ENCODE data around the gene TMEM209.
"Not testable (repeated sequence)": the region's sequence is repeated elsewhere in the genome, so short reads cannot be mapped to it uniquely, and the experiment has no call there.

TMEM209 gene
- 31.0 to 36.6 reads per million in 2 donors for total RNA-seq

GRCh38 chr7:130205084-130205947, at the start of gene TMEM209:
TSS of gene TMEM209 (minus strand) at chr7:130205406. CDS start at chr7:130205375, 31 bp downstream.
- peak; percentile 73 for DNase-seq

- no peak for DNase-seq
Measured at GRCh38 chr7:130254555-130254954, 49.3 kb upstream of the TMEM209 start.

DNA sequence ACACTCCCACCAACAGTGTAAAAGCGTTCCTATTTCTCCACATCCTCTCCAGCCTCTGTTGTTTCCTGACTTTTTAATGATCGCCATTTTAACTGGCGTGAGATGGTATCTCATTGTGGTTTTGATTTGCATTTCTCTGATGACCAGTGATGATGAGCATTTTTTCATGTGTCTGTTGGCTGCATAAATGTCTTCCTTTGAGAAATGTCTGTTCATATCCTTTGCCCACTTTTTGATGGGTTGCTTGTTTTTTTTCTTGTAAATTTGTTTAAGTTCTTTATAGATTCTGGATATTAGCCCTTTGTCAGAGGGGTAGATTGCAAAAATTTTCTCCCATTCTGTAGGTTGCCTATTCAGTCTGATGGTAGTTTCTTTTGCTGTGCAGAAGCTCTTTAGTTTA, 44.4 kb upstream of the TMEM209 start:
- DNase-seq, result not testable (repeated sequence)

GRCh38 chr7:130248842-130249241, 43.6 kb upstream of the TMEM209 start:
- not testable (repeated sequence) for DNase-seq

DNA sequence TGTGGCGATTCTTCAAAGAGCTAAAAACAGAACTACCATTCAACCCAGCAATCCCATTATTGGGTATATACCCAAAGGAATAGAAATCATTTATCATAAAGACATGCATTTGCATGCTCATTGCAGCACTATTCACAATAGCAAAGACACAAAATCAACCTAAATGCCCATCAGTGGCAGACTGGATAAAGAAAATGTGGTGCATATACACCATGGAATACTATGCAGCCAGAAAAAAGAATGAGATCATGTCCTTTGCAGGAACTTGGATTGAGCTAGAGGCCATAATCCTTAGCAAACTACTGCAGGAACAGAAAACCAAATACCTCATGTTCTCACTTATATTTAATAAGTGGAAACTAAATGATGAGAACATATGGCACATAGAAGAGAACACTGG, 41.3 kb upstream of the TMEM209 start:
- not testable (repeated sequence) for DNase-seq

DNA sequence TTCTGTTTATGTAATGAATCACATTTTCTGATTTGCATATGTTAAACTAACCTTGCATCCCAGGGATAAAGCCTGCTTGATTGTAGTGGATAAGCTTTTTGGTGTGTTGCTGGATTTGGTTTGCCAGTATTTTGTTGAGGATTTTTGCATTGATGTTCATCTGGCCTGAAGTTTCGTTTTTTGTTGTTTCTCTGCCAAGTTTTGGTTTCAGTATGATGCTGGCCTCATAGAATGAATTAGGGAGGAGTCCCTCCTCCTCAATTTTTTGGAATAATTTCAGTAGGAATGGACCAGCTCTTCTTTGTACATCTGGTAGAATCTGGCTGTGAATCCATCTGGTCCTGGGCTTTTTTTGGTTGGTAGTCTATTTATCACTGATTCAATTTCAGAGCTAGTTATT, 38.3 kb upstream of the TMEM209 start:
- DNase-seq, result not testable (repeated sequence)

- DNase-seq, result no peak
Measured at GRCh38 chr7:130242198-130243014, 37.2 kb upstream of the TMEM209 start.

- no peak for DNase-seq
Measured at GRCh38 chr7:130240240-130240639, 35.0 kb upstream of the TMEM209 start.

GRCh38 chr7:130236361-130236760, 31.2 kb upstream of the TMEM209 start:
- DNase-seq, result not testable (repeated sequence)

- DNase-seq, result no peak
Measured at GRCh38 chr7:130234078-130234477, 28.9 kb upstream of the TMEM209 start.

DNA sequence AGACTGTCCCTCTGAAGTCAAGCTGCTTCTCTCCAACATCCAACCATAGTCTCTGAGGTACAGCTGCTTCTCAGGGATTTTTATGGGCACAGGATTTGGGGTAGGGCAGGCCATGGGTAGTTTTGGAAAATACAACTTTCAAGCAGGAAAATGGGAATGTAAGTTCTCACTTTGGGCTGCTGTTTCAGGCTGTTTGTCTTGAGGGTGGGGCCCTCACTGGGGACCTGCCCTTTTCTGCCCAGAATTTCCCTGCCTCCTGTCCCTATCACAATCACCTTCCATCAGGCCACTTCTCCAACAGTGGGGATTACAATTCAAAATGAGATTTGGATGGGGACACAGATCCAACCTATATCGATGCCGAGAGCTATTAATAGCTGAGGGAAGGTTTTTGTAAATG, 27.0 kb upstream of the TMEM209 start:
- no peak for DNase-seq

GRCh38 chr7:130231792-130232191, 26.6 kb upstream of the TMEM209 start:
- DNase-seq, result no peak

DNA sequence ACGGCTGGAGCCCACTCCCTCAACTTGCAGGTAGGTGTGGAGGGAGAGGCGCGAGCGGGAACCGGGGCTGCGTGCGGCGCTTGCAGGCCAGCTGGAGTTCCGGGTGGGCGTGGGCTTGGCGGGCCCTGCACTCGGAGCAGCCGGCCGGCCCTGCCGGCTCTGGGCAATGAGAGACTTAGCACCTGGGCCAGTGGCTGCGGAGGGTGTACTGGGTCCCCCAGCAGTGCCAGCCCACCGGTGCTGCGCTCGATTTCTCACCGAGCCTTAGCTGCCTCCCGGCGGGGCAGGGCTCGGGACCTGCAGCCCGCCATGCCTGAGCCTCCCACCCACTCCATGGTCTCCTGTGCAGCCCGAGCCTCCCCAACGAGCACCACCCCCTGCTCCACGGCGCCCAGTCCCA, 24.8 kb upstream of the TMEM209 start:
- DNase-seq, result not testable (repeated sequence)

DNA sequence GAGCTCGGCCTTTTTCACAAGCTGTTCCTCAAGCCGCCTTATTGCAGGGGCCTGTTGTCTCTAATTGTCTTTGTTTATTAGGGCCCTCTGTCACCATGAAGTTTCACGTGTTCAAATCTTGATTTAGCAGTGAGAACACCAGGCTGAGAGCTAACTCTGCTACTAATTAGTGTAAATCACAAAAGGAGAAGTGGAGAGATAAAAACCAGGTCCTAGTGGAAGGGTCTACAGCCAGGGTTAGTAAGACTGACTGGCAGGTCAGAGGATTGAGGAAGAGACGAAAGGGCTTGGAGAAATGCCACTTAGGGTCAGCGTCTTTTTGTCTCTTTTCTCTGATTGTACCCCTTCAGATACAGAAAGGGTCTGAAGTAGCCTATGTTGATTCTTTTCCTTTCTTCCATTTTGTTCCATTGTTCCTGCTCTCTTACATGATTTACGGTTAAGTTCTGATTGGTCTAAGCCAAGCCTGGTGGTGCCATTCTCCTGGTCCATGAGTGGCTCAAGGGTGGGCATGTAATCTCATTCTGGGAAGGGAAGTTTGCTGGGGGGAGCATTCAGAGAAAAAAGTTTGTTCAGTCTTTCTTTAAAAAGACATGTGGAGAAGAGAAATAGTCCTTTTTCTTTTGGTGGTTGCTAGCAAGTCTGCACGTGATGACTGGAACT, 23.8 kb upstream of the TMEM209 start:
- no peak for DNase-seq

DNA sequence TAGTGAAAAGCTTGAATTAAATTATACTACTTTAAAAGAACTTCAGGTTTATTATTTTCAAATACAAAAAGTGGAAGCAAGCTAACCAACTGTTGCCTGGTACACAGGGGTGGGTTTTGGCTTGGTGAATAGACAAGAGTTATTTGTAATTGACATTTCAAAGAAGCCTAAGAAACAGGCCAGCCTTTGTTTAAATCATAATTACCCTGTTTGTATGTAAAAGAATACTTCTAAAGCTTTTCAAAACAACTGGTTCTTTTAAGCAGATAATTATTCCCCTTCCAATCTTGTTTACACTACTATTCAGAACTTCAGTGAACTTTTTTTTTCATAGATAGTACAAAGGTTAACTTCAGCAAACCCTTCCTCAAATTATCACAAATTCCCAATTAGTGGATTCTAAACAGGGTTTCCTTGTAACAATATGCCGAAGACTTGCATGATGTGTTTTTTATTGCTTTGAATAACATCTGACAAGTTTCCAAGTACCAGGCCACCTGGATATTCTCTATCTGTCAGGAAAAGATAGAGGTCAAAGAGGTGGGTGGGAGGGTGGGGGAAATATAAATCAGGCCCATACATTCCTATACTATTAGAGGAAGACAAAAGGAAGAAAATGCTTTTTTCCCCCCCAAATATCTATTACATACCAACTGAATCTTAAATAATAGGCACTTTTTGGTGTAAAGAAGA, 22.8 kb upstream of the TMEM209 start:
- no peak for DNase-seq

- DNase-seq, result no peak
Measured at GRCh38 chr7:130226333-130226732, 21.1 kb upstream of the TMEM209 start.

- DNase-seq, result not testable (repeated sequence)
Measured at GRCh38 chr7:130224923-130225322, 19.7 kb upstream of the TMEM209 start.

DNA sequence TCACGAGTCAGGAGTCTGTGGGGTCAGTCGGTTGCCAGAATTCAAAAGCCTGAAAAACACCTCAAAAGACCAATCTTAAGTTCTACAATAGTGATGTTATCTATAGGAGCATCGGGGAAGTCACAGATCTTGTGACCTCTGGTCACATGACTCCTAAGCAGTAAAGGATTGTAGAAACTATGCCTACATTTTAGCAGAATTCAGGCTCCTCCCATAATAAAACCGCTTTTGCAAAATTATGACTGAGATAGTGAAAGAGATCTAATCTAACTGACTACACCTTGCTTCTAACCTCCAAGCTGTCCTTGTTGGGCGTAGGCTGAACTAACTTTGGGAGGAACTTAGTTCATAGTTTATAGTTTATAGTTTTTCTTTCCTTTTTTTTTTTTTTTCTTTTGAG, 19.0 kb upstream of the TMEM209 start:
- no peak for DNase-seq

- DNase-seq, result no peak
Measured at GRCh38 chr7:130223646-130224045, 18.4 kb upstream of the TMEM209 start.

DNA sequence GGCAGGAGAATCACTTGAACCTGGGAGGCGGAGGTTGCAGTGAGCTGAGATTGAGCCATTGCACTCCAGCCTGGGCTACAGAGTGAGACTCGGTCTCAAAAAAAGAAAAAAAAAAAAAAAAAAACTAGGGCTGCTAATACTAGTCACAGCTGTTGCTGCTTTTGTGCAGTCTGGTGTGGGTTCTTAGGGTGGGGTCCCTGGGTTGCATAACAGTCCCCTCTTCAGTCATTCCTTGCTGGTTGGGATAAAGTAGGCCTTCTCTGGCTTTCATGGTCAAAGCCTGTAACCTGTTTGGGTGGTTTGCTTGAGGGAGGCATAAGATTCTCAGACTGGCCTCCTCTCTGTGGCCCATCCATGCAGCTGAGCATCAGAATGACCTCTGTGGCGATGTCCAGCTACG, 16.5 kb upstream of the TMEM209 start:
- no peak for DNase-seq

DNA sequence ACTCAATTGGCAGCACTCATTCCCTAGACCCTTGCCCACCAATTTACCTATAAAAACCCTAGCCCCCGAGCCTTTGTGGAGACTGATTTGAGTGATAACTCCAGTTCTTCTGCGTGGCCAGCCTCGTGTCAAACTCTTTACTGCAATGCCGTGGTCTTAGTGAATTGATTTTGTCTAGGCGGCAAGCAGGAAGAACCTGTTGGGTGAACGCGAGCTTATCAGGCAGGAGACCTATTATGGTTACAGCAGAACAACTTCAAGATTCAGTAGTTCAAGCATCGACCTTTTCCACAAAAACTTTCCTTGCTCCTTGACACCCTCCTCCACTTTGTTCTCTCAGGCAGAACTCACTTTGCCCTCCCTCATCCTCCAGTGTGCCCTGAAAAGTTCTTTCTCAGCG, 14.7 kb upstream of the TMEM209 start:
- no peak for DNase-seq

- DNase-seq, result no peak
Measured at GRCh38 chr7:130218806-130219620, 13.8 kb upstream of the TMEM209 start.
